Panc1 (cell line): ENCODE measurements around the gene MYL10. TPM values are rescaled to one million over a fixed set of nuclear protein-coding genes. Genes with fewer than 3 reads are reported as not detected.

Experiments
- ATAC-seq: fragments of 200-7000 bp; cut with Tn5 transposase; 2 replicates; pipeline ENCODE4 v1.9.1; 2020; ENCODE audit warnings: mild to moderate bottlenecking, moderate library complexity
- BruUV-seq: library from RNA; stranded (reverse); fragments of 400-500 nt; replicated peaks from 2 replicates; lab custom pipeline; 2021; lab: Mats Ljungman, UMichigan
- CTCF ChIA-PET: fragments of 300-600 bp; sonication (Branson Sonifier 250); formaldehyde crosslinking; loops from one replicate; lab custom pipeline; 2022; ENCODE audit warnings: antibody characterized with exemption; lab: Charles Lee
- POLR2A ChIA-PET: fragments of 300-600 bp; sonication (Branson Sonifier 250); formaldehyde crosslinking; loops from one replicate; lab custom pipeline; 2022; ENCODE audit warnings: antibody characterized with exemption; lab: Charles Lee
- DNase-seq: peaks from one replicate; pipeline ENCODE4 v3.0.0-alpha.2; 2010; ENCODE audit warnings: low read depth, low spot score
- H3K27ac ChIP-seq: 2 replicates; pipeline ENCODE4 v1.5.1; 2011; ENCODE audit warnings: mild to moderate bottlenecking, low read length, inconsistent platforms
- H3K27me3 ChIP-seq: fragments of 200-500 bp; sonication (Bioruptor generic); 2 replicates; pipeline ENCODE4 v1.6.0; 2014; ENCODE audit warnings: low read length, inconsistent platforms; ENCODE audit not compliant: control insufficient read depth, insufficient read depth
- H3K36me3 ChIP-seq: fragments of 200-500 bp; sonication (Bioruptor generic); 2 replicates; pipeline ENCODE4 v1.5.1; 2014; ENCODE audit warnings: inconsistent platforms, mild to moderate bottlenecking, low read length, moderate library complexity; ENCODE audit not compliant: control insufficient read depth, insufficient read depth
- H3K4me1 ChIP-seq: 2 replicates; pipeline ENCODE4 v1.5.1; 2011; ENCODE audit warnings: inconsistent platforms, mild to moderate bottlenecking, low read length, moderate library complexity; ENCODE audit not compliant: control insufficient read depth, insufficient read depth
- H3K4me3 ChIP-seq, 2 experiments: 2 replicates each; pipeline ENCODE4 v1.5.1; 2011 to 2012; ENCODE audit warnings: low read depth in 2 of 2, low read length in 2 of 2, mild to moderate bottlenecking in 2 of 2, inconsistent platforms in 1 of 2, moderate library complexity in 1 of 2
- H3K9me3 ChIP-seq: fragments of 200-500 bp; sonication (Bioruptor generic); 2 replicates; pipeline ENCODE4 v1.5.1; 2014; ENCODE audit warnings: low read depth, mild to moderate bottlenecking, inconsistent platforms, low read length, moderate library complexity; ENCODE audit not compliant: control insufficient read depth, insufficient read depth
- POLR2AphosphoS5 ChIP-seq: IDR thresholded peaks from 2 replicates; pipeline ENCODE4 v1.6.1; 2012; ENCODE audit warnings: mild to moderate bottlenecking, low read depth, low read length, moderate library complexity
- SIN3A ChIP-seq: IDR thresholded peaks from 2 replicates; pipeline ENCODE4 v1.6.1; 2012; ENCODE audit warnings: low read depth, mild to moderate bottlenecking, low read length, moderate library complexity, borderline replicate concordance; ENCODE audit not compliant: insufficient read depth
- TCF7L2 ChIP-seq: IDR thresholded peaks from 2 replicates; pipeline ENCODE4 v1.6.1; 2011; ENCODE audit warnings: mild to moderate bottlenecking, low read depth, low read length, inconsistent platforms
- in situ Hi-C: cut with HindIII; loops from 2 replicates; pipeline ENCODE4 v1.10.0; 2016; ENCODE audit warnings: low sequenced_read_pairs, low pct_unique_long_range_greater_than_20kb
- intact Hi-C: fragments of 100-400 bp; cut with micrococcal nuclease; formaldehyde crosslinking; loops from one replicate; pipeline ENCODE4 v1.10.0; 2022; ENCODE audit not compliant: unreplicated experiment
- total RNA-seq: library from RNA; stranded (reverse); gene quantifications from one replicate; pipeline ENCODE4 v1.2.1, GENCODE V29; 2021; ENCODE audit not compliant: unreplicated experiment
- TF ChIP-seq, protein P1 (sequence below), 2 experiments: IDR thresholded peaks; 2 replicates each; pipeline ENCODE4 v1.6.1; 2011 to 2012; ENCODE audit warnings: low read depth in 2 of 2, control low read depth in 1 of 2, low read length in 1 of 2, mild to moderate bottlenecking in 1 of 2, moderate library complexity in 1 of 2; ENCODE audit not compliant: insufficient read depth in 1 of 2
- TF ChIP-seq, protein P2 (sequence below): fragments of 450-650 bp; IDR thresholded peaks from 2 replicates; pipeline ENCODE4 v1.5.1; 2017; ENCODE audit warnings: mild to moderate bottlenecking

MYL10 gene
- total RNA-seq, 1 experiment from 2014 or later, result not detected

DNA sequence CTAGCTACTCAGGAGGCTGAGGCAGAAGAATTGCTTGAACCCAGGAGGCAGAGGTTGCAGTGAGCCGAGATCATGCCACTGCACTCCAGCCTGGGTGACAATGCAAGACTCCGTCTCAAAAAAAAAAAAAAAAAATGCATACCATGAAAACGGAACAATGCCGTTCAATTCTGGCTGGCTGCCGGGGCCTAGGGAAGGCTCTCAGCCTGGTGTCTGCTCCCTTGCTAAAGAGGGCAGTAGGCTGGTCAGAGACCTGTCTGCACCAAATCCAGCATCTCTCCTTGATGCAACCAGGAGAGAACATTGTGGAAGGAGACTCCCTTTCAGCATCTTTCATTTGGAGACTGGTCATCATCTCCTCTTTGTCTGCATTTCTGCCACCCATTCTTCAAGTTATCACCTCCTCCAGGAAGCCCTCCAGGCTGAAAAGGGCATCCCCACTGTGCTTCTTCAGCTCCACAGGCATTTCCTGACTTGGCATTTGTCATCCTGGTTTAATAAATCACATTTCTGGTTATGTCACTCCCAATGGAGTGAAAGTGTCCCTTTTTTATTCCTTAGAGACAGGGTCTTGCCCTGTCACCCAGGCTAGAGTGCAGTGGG is 24.7 kb downstream of the MYL10 start:
- Histone ChIP-seq H3K27ac (no peak overlapping the region), H3K4me3 (no peak overlapping the region), H3K9me3 (no peaks in the 10 kb centered on the region), H3K36me3 (no peaks in the 10 kb centered on the region), H3K27me3 (no peaks in the 10 kb centered on the region), H3K4me1 (peaks cover 8% of the 10 kb centered on the region; the same call in 1 of the 2 replicates)
- no peak for TF ChIP-seq SIN3A
- no peak for TF ChIP-seq POLR2AphosphoS5
- TF ChIP-seq, protein P1, sequence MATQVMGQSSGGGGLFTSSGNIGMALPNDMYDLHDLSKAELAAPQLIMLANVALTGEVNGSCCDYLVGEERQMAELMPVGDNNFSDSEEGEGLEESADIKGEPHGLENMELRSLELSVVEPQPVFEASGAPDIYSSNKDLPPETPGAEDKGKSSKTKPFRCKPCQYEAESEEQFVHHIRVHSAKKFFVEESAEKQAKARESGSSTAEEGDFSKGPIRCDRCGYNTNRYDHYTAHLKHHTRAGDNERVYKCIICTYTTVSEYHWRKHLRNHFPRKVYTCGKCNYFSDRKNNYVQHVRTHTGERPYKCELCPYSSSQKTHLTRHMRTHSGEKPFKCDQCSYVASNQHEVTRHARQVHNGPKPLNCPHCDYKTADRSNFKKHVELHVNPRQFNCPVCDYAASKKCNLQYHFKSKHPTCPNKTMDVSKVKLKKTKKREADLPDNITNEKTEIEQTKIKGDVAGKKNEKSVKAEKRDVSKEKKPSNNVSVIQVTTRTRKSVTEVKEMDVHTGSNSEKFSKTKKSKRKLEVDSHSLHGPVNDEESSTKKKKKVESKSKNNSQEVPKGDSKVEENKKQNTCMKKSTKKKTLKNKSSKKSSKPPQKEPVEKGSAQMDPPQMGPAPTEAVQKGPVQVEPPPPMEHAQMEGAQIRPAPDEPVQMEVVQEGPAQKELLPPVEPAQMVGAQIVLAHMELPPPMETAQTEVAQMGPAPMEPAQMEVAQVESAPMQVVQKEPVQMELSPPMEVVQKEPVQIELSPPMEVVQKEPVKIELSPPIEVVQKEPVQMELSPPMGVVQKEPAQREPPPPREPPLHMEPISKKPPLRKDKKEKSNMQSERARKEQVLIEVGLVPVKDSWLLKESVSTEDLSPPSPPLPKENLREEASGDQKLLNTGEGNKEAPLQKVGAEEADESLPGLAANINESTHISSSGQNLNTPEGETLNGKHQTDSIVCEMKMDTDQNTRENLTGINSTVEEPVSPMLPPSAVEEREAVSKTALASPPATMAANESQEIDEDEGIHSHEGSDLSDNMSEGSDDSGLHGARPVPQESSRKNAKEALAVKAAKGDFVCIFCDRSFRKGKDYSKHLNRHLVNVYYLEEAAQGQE (IDR thresholded peaks at IDR 0.05; ENCODE audit: insufficient read depth in 1 of 2, low read depth in 2 of 2, low read length in 1 of 2), result no peak
- no peak for TF ChIP-seq TCF7L2
- TF ChIP-seq, protein P2, sequence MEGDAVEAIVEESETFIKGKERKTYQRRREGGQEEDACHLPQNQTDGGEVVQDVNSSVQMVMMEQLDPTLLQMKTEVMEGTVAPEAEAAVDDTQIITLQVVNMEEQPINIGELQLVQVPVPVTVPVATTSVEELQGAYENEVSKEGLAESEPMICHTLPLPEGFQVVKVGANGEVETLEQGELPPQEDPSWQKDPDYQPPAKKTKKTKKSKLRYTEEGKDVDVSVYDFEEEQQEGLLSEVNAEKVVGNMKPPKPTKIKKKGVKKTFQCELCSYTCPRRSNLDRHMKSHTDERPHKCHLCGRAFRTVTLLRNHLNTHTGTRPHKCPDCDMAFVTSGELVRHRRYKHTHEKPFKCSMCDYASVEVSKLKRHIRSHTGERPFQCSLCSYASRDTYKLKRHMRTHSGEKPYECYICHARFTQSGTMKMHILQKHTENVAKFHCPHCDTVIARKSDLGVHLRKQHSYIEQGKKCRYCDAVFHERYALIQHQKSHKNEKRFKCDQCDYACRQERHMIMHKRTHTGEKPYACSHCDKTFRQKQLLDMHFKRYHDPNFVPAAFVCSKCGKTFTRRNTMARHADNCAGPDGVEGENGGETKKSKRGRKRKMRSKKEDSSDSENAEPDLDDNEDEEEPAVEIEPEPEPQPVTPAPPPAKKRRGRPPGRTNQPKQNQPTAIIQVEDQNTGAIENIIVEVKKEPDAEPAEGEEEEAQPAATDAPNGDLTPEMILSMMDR, result no peak
- no peak for ATAC-seq
- in situ Hi-C loops (no loop called here), intact Hi-C loops (loop anchor here (5.0 to 10.0 kb wide), 2 partner anchors 80 to 213 kb away; partner anchors contain the start of gene CUX1)
- DNase-seq, result no peak
- ChIA-PET POLR2A (interaction anchor here (0.5 kb wide), 1 partner anchor 627 kb away, joined by 3 read pairs; no protein-coding TSS in a partner anchor), CTCF (interaction anchor here (0.6 to 0.7 kb wide), 4 partner anchors 12 to 526 kb away, joined by 3 to 8 read pairs (median 4); no protein-coding TSS in a partner anchor)
- BruUV-seq, result no TSS peak

DNA sequence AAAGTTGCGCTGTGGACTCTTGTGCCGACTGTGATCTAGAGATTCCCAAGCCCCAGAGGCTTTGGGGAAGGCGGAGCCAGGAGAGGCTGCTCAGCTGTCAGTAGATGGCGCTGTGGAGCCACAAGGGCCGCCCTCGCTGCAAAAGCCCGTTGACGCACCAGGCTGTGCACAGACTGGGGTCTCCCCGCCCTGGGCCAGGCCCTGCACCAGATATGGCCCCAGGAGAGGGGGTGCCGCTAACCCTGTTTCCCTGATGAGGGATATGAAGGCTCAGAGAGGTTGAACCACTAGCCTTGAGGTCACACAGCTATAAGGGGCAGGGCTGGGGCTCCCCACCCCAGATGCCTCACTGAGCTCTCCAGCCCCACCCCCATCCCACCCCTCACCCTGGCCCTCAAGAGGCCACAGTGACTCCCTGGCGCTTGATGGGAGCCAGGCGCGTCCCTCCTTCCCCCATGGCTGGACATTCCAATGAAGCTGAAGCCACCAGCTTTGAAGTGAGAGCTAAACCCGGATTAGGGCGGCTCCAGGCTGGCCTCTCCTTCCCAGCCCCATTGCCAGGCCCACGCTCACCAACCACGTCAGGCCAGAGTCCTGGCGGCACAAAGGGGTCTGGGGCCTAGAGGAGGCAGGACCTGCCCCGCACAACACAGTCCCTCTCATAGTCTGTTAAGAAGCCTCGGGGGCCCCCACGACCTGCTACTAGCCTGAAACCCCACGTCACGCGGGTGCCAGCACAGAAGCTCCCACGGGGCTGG is 26.4 kb downstream of the MYL10 start:
- in situ Hi-C loops (no loop called here), intact Hi-C loops (loop anchor here (5.0 to 10.0 kb wide), 2 partner anchors 82 to 215 kb away; partner anchors contain the start of gene CUX1)
- H3K4me1 ChIP-seq, result peaks cover 8% of the 10 kb centered on the region; the same call in 1 of the 2 replicates
- BruUV-seq, result no TSS peak
- H3K4me3 ChIP-seq, result no peak overlapping the region
- ATAC-seq (peak; percentile 97), DNase-seq (peak; percentile 52)
- no peaks in the 10 kb centered on the region for H3K9me3 ChIP-seq
- TF ChIP-seq, protein P2, result peak; percentile 97
- TF ChIP-seq SIN3A (no peak), POLR2AphosphoS5 (no peak), TCF7L2 (no peak)
- TF ChIP-seq, protein P1 (IDR thresholded peaks at IDR 0.05; ENCODE audit: insufficient read depth in 1 of 2, low read depth in 2 of 2, low read length in 1 of 2), result no peak
- ChIA-PET CTCF (interaction anchor here (0.5 to 1.3 kb wide), 16 partner anchors 11 to 648 kb away, joined by 3 to 12 read pairs (median 4); no protein-coding TSS in a partner anchor), POLR2A (no interaction called here)
- H3K27ac ChIP-seq, result no peak overlapping the region
- no peaks in the 10 kb centered on the region for H3K27me3 ChIP-seq
- no peaks in the 10 kb centered on the region for H3K36me3 ChIP-seq
